Testis (tissue), 2 donors: ENCODE measurements around the gene SPDYE18.
"Not testable (repeated sequence)": the region's sequence is repeated elsewhere in the genome, so short reads cannot be mapped to it uniquely, and the experiment has no call there.

ENCODE experiments used
- POLR2A ChIP-seq: fragments of 450-650 bp; IDR thresholded peaks from one replicate; pipeline ENCODE4 v1.6.1; 2017; ENCODE audit warnings: antibody characterized with exemption, mild to moderate bottlenecking, moderate library complexity
- TF ChIP-seq, protein P1 (sequence below), 3 experiments: fragments of 450-650 bp in 2 of 3; fragments of 200-600 bp in 1 of 3; sonication (generic) in 1 of 3; IDR thresholded peaks; one replicate each; pipeline ENCODE4 v1.5.1; 2016 to 2019; ENCODE audit warnings: antibody characterized with exemption in 3 of 3, mild to moderate bottlenecking in 2 of 3, moderate library complexity in 1 of 3

DNA sequence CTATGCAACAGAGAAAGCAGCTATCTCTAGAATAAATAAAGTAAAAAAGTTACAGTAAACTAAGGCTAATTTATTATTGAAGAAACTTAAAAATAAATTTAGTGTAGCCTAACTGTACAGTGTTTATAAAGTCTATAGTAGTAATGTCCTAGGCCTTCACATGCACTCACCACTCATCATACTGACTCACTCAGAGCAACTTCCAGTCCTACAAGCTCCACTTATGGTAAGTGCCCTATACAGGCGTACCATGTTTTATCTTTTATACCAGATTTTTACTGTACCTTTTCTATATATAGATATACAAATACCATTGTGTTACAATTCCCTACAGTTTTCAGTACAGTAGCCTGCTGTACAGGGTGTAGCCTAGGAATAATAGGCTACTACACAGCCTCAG lies 19.8 kb upstream of the SPDYE18 start:
- TF ChIP-seq POLR2A, result not testable (repeated sequence)
- TF ChIP-seq, protein P1, sequence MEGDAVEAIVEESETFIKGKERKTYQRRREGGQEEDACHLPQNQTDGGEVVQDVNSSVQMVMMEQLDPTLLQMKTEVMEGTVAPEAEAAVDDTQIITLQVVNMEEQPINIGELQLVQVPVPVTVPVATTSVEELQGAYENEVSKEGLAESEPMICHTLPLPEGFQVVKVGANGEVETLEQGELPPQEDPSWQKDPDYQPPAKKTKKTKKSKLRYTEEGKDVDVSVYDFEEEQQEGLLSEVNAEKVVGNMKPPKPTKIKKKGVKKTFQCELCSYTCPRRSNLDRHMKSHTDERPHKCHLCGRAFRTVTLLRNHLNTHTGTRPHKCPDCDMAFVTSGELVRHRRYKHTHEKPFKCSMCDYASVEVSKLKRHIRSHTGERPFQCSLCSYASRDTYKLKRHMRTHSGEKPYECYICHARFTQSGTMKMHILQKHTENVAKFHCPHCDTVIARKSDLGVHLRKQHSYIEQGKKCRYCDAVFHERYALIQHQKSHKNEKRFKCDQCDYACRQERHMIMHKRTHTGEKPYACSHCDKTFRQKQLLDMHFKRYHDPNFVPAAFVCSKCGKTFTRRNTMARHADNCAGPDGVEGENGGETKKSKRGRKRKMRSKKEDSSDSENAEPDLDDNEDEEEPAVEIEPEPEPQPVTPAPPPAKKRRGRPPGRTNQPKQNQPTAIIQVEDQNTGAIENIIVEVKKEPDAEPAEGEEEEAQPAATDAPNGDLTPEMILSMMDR (IDR thresholded peaks at IDR 0.05), result not testable (repeated sequence)
